Hypothalamus (tissue), 51 donors: Measurements from ENCODE around the gene PLEKHA3.
A peak's percentile ranks its signal among the peaks of the same experiment; 100 is the strongest.

ENCODE experiments used
- DNase-seq, 51 donors: peaks; one replicate each; lab custom pipeline; 2025; lab: John Stamatoyannopoulos, UW

The PLEKHA3 gene

DNA sequence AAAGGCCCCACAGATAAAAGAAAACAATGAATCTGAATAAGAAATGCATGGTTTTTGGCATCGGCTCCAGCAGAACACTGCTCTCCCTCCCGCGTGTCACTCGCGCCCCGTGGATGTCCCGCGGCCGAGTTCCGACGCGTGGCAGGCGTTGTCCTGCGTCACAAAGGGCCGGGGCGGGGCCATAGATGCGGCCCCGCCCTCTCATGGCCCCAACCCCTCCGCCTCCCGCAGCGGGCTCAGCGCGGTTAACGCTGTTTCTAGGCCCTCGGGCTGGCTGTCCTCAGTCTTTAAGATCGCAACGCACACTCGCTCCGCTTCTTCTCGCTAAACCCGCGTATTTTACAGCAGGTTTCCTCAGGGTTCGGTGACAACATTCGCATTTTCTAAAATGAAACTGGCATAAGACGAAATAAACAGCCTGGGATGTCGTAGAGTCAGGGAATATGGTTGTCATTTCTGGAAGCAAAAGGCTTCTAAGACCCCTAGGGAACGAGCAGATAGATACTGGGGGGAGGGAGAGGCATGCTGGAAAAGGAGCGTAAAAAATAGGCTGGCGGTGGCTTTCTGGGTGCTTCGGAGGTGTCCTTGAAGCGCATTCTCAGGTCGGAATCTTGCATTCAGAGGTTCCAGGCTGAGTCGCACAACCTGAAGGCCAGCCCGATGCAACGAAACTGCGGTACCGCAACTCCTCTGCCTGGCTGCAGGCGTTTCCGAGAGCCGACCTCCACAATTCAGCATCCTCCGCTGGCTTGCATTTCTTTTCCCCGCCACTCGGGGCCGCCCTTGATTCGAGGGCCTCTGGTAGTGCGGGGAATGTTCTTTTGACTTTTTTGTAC, 1.6 kb upstream of the PLEKHA3 start, which contains the start of gene FKBP7:
Gene FKBP7, minus strand, starts transcription at position 162 of the 836 bp plus-strand sequence. Its CDS starts 101 bp downstream, at position 61.
- peak; percentile 25 to 94 (median 83) for DNase-seq

DNA sequence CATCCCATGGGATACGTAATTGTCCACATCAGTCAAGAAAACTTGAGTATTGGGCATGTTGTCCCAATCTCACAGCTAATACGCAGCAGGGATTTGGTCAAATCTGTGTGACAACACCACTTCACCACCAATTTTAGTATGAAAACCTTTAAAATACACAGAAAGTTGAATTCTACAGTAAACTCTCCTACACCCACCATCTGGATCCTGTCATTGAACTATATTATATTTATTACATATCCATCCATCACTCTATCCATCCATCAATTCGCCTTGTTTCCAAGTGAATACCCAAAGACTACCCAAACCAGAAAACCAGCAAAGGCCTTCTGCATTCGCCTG, 1.0 kb upstream of the PLEKHA3 start:
- peak in 1 of 51 donors; percentile 53 for DNase-seq

DNA sequence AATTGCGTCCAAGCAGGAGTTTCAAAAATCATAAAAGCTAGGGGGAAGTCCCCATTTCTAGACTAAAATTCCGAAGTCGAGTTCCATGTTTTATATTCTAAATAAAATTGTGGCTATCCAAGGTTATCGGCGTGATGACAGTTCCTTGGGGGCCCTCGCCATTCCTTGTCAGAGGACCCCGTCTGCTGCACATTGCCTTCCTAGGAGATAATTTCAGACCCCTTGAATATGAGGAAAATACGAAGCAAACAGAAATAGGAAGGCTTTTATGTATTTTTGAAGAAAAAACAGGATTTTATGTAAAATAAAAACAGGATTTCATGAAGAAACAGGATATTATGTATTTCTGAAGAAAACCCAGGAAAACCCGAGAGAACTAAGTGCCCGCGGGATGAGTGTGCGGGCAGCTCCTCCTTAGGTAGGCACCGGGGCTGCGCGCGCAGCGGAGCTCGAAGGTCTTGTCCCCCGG, 465 bp upstream of the PLEKHA3 start:
- peak in 1 of 51 donors; percentile 20 for DNase-seq

DNA sequence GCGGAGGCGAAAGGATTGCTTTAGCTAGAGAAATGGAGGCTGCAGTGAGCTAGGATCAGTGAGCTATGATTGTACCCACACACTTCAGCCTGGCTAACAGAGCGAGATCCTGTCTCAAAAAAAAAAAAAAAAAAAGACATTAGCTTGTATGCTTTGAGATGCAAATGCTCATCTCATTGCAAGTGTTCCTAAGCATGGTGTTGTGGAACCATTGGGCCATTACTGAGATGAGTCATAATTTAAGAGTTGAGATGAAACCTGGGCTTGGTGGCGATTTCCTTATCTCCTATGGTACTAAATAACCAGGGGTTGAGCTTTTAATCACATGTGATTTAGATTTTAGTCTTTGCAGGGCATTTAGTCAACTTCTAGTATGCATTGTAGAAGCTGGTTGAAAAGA, 2.2 kb downstream of the PLEKHA3 start:
- no peak for DNase-seq

DNA sequence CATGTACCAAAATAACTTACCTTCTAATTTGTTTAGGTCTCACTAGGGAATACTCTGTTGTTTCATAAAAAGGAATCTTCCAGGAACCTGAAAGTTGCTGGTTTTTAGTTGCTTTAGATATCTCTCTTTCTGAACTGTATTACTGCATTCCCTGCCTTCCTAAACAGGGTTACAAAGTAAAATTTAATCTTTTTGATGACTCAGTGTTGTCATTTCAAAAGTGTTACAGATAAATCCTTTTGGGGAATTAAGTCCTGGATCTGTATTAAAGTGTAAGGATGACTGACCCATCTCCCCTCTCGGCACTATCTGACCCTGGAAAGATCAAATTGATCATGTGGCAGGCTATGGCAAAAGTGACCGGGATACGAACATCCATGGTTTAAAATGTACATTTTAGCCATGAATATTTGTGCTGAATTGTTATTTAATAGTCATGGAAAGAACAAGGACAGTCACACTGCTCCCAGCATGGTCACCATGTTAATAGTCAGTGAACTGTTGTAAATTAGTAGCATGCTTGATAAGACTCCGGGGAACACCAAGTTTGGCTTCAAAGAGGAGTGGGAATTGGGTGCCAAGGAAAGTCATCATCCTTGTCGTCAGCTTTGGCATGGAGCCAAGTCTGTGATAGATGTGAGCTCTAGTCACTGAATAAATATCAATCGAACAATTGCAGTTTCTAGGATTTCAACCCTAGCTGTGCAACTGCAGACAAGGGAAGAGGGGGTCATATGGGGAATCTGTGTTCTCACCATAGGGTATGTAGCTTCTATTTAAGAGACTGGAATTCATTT, 4.2 kb downstream of the PLEKHA3 start:
- DNase-seq, result peak in 18 of 51 donors; percentile 0 to 55 (median 14)

DNA sequence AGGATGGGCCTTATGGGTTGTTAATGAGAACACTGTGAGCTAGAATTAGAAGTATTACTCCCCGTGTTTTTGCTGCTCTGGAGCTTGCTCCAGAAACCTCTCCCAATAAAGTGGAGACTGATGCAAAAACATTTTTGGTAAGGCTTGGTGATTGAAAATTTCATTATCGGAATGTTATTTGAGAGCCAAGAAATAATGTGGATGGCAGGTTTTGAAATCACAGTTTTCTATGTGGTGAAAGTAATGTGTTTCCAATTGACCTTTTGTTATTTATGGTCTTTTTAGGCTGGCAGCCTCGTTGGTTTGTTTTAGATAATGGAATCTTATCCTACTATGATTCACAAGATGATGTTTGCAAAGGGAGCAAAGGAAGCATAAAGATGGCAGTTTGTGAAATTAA, 5.1 kb downstream of the PLEKHA3 start:
- DNase-seq, result no peak

DNA sequence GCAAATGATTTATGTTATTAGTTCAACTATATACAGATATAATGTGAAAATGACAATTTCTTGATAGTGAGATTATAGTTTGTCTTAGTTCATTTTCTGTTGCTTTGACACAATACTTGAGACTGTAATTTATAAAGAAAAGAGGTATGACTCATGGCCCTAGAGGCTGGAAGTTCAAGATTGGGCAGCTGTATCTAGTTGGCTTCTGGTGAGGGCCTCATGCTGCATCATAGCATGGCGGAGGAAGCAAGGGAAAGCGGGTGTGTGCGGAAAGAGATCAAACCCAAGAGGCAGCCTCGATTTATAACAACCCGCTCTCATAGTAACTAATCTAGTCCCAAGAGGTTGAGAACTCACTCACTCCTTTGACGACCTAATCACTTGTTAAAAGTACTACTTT, 11.4 kb downstream of the PLEKHA3 start:
- no peak for DNase-seq

DNA sequence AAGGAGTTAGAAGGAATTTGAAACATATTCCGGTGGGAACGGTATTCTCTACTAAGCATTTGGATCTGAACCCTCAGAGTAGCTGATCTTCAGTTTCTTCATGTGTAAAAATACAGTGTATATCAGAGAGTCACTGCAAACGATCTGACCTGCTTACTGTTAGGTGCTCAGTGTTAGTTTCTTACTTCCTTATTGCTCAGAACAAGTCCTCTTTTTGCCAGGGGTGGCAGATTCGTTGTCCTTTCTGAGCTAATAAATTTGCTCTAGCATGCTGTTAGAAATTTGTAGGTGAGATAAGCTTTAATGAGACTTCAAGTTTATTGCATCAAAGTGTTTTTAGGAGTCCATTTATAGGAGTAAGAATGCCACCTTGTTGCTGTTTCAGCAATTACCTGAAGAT, 15.8 kb downstream of the PLEKHA3 start:
- no peak for DNase-seq

DNA sequence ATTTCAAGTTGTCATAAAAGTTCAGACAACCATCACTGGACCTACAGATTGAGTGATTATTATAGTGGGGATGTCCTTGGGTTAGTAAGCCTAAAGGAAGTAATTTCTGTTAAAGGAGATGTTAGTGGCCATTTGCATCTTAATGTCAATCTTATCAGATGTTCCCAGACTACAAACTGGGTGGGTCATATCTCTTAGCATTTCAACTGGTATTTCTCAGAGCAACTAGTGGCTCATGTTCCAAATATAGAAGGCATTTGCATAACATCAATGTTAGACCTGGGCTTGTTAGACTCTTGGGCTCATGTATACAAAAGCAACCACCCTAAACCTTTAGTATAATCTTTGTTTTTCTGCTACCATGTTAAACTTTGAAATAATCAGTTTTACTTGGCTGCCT, 17.9 kb downstream of the PLEKHA3 start:
- DNase-seq, result no peak

DNA sequence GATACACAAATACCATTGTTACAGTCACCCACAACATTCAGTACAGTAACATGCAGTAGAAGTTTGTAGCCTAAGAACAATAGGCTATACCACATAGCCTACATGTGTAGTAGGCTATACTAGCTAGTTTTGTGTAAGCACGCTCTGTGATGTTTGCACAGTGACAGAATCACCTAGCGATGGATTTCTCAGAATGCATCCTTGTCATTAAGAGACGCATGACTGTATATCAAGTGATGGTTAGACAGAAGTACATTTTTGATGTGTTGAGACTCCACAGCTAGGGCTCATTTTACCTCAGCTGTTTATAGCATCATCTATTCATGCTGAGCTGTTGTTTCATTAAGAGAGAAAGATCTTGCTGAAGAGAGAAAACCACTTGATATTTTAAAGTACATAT, 19.4 kb downstream of the PLEKHA3 start:
- DNase-seq, result no peak

DNA sequence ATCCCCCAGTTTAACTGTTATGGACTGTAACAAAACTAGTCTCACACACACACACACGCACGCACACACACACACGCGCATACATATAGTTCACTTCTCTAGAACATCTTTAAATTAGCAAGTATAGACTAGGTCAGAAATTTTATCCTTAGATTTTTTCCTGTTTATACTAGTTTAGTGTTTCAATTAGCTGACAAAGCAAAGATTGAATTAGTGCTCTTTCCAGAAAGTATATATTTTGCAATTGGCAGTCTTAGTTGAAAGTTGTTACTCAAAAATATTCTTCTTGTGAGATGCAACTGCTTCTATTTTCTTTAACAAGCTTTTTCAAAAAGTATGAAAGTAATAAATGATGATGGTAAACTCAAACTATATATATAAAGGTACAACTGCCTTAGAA, 22.5 kb downstream of the PLEKHA3 start:
- DNase-seq, result no peak

DNA sequence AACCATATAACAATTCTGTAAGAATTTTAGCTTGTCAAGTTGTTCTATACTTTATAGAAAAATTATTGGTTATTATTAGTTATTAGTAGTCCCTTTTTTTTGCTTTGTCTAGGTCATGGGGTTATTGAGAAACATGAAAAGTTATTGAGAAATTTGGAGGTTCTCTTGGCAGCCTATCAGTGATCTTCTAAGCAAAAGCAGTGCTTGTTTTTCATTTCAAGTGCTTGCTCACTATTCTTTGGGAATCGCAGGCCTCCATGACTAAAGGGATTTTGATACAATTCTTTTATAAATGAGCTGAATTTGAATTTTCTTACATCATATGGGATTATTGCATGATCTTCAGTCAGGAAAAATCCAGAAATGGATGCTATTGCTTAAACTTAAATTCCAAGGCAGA, 25.8 kb downstream of the PLEKHA3 start:
- DNase-seq, result no peak

DNA sequence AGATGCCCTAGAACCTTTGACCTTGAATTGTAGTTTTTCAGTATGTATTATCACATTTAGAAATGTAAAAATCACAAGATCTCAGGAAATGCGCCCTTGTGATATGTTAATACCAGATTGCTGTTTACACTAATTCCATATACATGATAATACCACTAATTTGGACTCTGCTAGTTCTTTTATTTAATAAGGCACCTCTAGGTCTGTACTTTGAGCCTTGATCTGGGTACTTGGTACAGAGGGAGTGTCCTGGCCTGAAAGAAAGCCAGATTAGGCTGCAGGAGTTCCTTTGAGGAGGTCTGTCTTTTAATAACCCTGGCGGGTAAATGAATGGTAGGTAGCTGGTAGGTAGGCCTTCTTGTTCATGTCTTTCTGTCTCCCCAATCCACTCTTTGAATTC, 26.3 kb downstream of the PLEKHA3 start:
- DNase-seq, result no peak

DNA sequence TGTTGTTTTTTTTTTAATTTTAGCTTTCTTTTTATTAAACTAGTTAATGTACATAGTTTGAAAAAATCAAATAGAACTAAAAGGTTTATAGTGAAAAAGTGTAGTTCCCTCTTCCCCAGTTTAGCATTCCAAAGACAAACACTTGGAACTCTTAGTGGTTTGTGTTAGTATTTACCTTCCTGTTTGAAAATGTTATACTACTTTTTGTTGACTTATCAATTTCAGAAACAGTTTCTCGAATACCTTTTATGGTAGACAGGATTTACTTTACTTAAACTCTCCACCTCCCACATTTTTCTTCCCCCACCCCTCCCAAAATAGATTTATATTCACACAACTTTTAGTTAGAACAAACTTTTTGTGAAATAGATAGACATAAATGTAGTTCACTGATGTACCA, 26.7 kb downstream of the PLEKHA3 start:
- DNase-seq, result no peak

DNA sequence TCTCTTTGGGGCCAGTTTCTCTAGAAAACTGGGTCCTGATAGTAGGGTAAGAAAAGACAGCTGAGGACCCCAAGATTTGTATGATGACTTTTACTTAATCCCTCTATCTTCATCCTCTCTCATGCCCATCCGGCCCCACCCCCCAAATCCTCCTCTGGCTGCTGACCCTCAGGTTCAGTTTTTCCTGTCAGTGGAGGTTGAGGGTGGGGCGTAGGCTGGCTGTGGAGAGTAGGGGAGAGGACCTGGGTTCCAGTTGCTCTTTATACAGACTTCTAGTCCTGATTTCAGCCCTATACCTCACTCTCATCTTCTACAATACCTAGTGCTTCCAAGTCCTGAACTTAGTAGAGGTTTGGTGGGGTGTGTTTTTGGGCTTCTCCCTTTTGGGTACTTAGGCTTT, 28.4 kb downstream of the PLEKHA3 start:
- no peak for DNase-seq

DNA sequence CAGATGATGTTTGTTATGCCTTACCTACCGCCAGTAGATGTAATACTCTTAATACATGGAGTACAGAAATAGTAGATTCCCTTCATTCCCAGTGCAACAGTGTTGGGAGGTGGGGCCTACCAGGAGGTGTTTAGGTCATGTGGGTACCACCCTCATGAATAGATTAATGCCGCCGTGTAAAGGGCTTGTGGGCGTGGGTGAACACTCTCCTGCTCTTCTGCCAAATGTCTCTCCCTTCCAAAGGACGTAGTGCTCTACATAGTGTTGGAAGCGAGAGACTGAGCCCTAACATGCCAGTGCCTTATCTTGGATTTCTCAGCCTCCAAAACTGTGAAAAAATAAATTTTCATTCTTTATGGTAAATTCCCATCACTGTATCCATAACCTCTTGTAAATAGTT, 30.1 kb downstream of the PLEKHA3 start:
- no peak for DNase-seq

DNA sequence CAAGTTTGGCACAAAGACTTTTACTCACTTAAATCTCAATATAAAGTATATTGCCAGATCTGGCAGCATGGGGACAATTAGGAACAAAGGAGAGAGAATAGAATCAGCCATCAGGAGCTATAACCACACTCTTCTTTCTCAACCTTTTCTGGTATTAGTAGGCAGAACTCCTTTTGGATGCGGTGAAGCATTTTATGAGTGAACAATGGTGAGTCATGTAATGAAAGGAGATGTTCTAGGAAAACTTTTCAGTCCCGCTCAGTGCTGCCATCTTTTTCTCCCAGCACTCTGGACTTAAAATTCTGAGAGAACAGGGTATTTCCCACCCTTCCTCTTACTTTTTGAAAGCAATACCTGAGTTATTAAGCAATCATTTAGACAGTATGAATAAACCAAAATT, 32.2 kb downstream of the PLEKHA3 start:
- peak in 2 of 51 donors; percentile 0 to 2 for DNase-seq

DNA sequence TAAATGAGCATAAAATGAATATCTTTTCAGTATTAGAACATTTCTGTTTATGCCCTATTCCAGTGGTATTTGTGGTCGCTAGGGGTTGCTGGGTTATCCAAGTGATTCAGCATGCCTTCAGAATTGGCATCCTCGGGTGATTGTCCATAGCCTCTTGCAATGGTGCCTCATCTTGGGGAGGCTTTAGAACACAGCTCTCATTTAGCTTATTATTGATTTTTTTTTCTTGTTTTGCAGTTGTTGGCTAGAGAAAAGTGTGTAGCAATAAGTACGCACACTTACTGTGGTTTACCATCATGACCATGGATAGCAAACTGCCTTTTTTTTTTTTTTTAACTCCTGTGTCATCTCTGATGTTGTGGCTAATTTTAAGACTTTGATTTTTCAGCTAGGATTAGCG, 33.6 kb downstream of the PLEKHA3 start:
- no peak for DNase-seq

DNA sequence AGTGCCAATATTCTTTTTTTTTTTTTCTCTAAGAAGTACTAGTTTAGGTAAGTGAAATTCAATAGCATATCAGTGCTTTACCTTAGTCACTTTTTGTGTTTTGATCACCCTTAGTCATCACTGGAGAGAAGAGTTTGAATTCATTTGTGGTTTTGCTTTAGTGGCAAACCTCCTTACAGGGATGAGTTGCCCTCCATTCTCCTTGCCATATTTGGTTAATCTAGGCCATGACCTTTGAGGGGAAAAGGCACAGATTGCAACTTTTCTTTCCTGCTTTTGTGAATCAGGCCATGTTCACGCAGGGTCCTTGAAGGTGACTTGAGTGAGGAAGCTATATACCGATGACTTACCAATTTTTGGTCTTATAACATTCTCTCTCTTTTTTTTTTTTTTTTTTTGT, 34.4 kb downstream of the PLEKHA3 start:
- DNase-seq, result no peak

DNA sequence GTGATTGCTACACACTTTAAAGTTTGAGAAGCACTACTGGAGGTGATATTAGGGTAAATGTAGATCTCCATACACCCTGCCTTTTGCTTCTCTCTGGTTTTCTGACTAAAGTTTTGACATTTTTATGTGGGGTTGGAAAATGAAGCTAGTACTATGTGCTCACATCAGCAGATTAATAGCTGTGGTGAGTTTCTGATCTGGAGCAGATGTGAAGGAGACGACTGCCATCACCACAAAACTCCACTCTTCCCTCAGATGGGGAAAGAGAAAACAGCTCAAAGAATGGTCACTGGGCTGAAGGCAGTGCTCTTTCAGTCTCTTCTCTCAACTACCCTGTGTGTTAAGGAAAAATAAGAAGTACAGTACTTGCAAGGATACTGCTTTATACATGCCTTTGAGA, 37.2 kb downstream of the PLEKHA3 start:
- no peak for DNase-seq

DNA sequence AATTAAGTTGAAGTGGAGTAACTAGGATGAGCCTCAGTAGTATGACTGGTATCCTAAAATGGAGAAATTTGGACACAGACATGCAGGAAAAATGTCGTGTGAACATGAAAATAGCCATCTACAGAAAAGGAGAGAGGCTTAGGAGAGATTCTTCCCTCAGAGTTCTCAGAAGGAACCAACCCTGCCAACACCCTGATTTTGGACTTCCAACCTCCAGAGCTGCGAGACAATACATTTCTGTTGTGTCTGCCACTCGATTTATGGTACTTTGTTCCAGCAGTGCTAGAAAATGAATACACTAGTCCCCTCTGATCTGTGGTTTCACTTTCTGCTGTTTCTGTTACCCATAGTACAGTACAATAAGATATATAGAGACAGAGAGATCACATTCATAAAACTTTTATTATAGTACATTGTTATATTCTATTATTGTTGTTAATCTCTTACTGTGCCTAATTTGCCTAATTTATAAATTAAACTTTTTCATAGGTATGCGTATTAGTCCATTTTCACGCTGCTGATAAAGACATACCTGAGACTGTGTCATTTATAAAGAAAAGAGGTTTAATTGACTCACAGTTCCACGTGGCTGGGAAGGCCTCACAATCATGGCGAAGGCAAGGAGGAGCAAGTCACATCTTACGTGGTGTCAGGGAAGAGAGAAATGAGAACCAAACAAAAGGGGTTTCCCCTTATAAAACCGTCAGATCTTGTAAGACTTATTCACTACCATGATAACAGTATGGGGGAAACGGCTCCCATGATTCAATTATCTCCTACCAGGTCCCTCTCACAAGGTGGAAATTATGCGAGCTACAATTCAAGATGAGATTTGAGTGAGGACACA, 41.3 kb downstream of the PLEKHA3 start:
- no peak for DNase-seq
